Measurements from ENCODE around the gene RALGAPB.

GRCh38 chr20:38620441-38620840 is 147.8 kb downstream of the RALGAPB start:
- TF ChIP-seq EZH2phosphoT487 (conservative IDR thresholded peaks at IDR 0.05; ENCODE audit: low read length) (no peak), CTCF (IDR thresholded peaks at IDR 0.05; ENCODE audit: insufficient read depth, low read length, poor library complexity, severe bottlenecking) (no peak)
